H1 (cell line): ENCODE results near the gene TMEM18. TPM values are rescaled to one million over a fixed set of nuclear protein-coding genes. Genes with fewer than 3 reads are reported as not detected.

ENCODE experiments used
- CTCF ChIA-PET: fragments of 300-600 bp; sonication (Branson Sonifier 250); formaldehyde crosslinking; loops from one replicate; lab custom pipeline; 2021; ENCODE audit not compliant: partially characterized antibody; lab: Charles Lee
- POLR2A ChIA-PET: fragments of 300-600 bp; sonication (Branson Sonifier 250); formaldehyde crosslinking; loops from one replicate; lab custom pipeline; 2021; ENCODE audit warnings: inconsistent platforms; ENCODE audit not compliant: partially characterized antibody; lab: Charles Lee
- DNase-seq, 2 experiments: peaks; one replicate each; pipeline versions ENCODE4 v3.0.0 to v3.0.0-alpha.2; 2010 to 2022; ENCODE audit warnings: low spot score in 2 of 2, low read depth in 1 of 2, mixed read lengths in 1 of 2
- FAIRE-seq: peaks from 2 replicates; lab custom pipeline; 2011; peaks lifted over from hg19 to GRCh38; lab: Jason Lieb, UNC
- H2AFZ ChIP-seq: 2 replicates; pipeline ENCODE4 v1.8.1; 2012; ENCODE audit warnings: low read length, inconsistent platforms
- H2AK5ac ChIP-seq: 2 replicates; pipeline ENCODE4 v1.6.1; 2013; ENCODE audit warnings: low read depth, low read length
- H2BK120ac ChIP-seq: replicated peaks from 2 replicates; pipeline ENCODE3; 2013; ENCODE audit warnings: low read depth, low read length, inconsistent platforms
- H2BK12ac ChIP-seq: 2 replicates; pipeline ENCODE4 v1.6.1; 2013; ENCODE audit warnings: low read depth, low read length
- H2BK15ac ChIP-seq: 2 replicates; pipeline ENCODE4 v1.6.1; 2013; ENCODE audit warnings: low read length
- H2BK20ac ChIP-seq: 2 replicates; pipeline ENCODE4 v1.6.1; 2013; ENCODE audit warnings: low read length
- H2BK5ac ChIP-seq: 2 replicates; pipeline ENCODE4 v1.6.1; 2013; ENCODE audit warnings: low read depth, low read length
- H3K14ac ChIP-seq: 2 replicates; pipeline ENCODE4 v1.6.1; 2013; ENCODE audit warnings: inconsistent platforms; ENCODE audit not compliant: insufficient read length
- H3K18ac ChIP-seq: 2 replicates; pipeline ENCODE4 v1.6.1; 2013; ENCODE audit warnings: low read length; ENCODE audit errors: extremely low read depth
- H3K23ac ChIP-seq: 2 replicates; pipeline ENCODE4 v1.6.1; 2013; ENCODE audit warnings: inconsistent platforms; ENCODE audit not compliant: insufficient read length
- H3K23me2 ChIP-seq: 2 replicates; pipeline ENCODE4 v1.6.1; 2013; ENCODE audit warnings: low read depth, low read length
- H3K27ac ChIP-seq: 2 replicates; pipeline ENCODE4 v1.6.1; 2011; ENCODE audit warnings: low read depth, low read length, inconsistent platforms
- H3K27me3 ChIP-seq, 4 experiments: replicated peaks in 1 of 4; 1 replicate in 1 of 4; 2 replicates in 3 of 4; pipeline versions ENCODE4 v1.6.1 to v1.8.1; 2011 to 2013; ENCODE audit warnings: low read length in 3 of 4, mild to moderate bottlenecking in 3 of 4, inconsistent platforms in 2 of 4, mixed read lengths in 2 of 4, moderate library complexity in 1 of 4; ENCODE audit not compliant: control insufficient read depth in 3 of 4, insufficient read depth in 3 of 4; ENCODE audit errors: extremely low read depth in 1 of 4
- H3K36me3 ChIP-seq, 4 experiments: 2 replicates each; pipeline versions ENCODE4 v1.6.1 to v1.8.1; 2011 to 2013; ENCODE audit warnings: mild to moderate bottlenecking in 4 of 4, low read length in 3 of 4, moderate library complexity in 2 of 4, control low read depth in 1 of 4, inconsistent platforms in 1 of 4; ENCODE audit not compliant: insufficient read depth in 4 of 4, control insufficient read depth in 2 of 4
- H3K4ac ChIP-seq: replicated peaks from 2 replicates; pipeline ENCODE3; 2013; ENCODE audit warnings: low read length, low read depth, mixed read lengths, inconsistent platforms; ENCODE audit not compliant: insufficient read length
- H3K4me1 ChIP-seq, 4 experiments: replicated peaks in 1 of 4; 1 replicate in 1 of 4; 2 replicates in 3 of 4; pipeline versions ENCODE4 v1.6.1 to v1.8.1; 2011 to 2013; ENCODE audit warnings: low read length in 3 of 4, inconsistent platforms in 2 of 4, mixed read lengths in 1 of 4; ENCODE audit not compliant: insufficient read depth in 4 of 4, control insufficient read depth in 3 of 4
- H3K4me2 ChIP-seq, 2 experiments: 2 replicates each; pipeline versions ENCODE4 v1.6.1 to v1.8.1; 2011 to 2013; ENCODE audit warnings: low read depth in 2 of 2, low read length in 2 of 2, control low read depth in 1 of 2, inconsistent platforms in 1 of 2, mild to moderate bottlenecking in 1 of 2; ENCODE audit not compliant: insufficient read depth in 1 of 2
- H3K4me3 ChIP-seq, 4 experiments: fragments of 200-600, 300-600 bp in 1 of 4; sonication (generic), shearing (Covaris generic), sonication (Bioruptor Twin) in 1 of 4; 2 replicates each; pipeline versions ENCODE4 v1.5.1 to v1.8.1; 2011 to 2016; ENCODE audit warnings: low read length in 4 of 4, low read depth in 3 of 4, control low read depth in 2 of 4, inconsistent platforms in 2 of 4, mild to moderate bottlenecking in 2 of 4, mixed read lengths in 1 of 4, moderate library complexity in 1 of 4; ENCODE audit not compliant: insufficient read depth in 2 of 4; ENCODE audit errors: extremely low read depth in 1 of 4
- H3K56ac ChIP-seq: replicated peaks from 2 replicates; pipeline ENCODE3; 2013; ENCODE audit warnings: low read depth, mild to moderate bottlenecking, mixed read lengths, low read length, inconsistent platforms; ENCODE audit not compliant: insufficient read length
- H3K79me1 ChIP-seq: 2 replicates; pipeline ENCODE4 v1.6.1; 2013; ENCODE audit warnings: low read depth, low read length, control low read depth
- H3K79me2 ChIP-seq, 2 experiments: 2 replicates each; pipeline versions ENCODE4 v1.6.1 to v1.8.1; 2012 to 2013; ENCODE audit warnings: low read length in 2 of 2, mild to moderate bottlenecking in 2 of 2, inconsistent platforms in 1 of 2; ENCODE audit not compliant: insufficient read depth in 2 of 2, control insufficient read depth in 1 of 2
- H3K9ac ChIP-seq, 4 experiments: replicated peaks in 1 of 4; 1 replicate in 1 of 4; 2 replicates in 3 of 4; pipeline versions ENCODE4 v1.6.1 to v1.8.1; 2011 to 2013; ENCODE audit warnings: low read depth in 3 of 4, low read length in 3 of 4, control low read depth in 2 of 4, mild to moderate bottlenecking in 2 of 4, moderate library complexity in 2 of 4, inconsistent platforms in 1 of 4; ENCODE audit errors: extremely low read depth in 1 of 4
- H3K9me3 ChIP-seq, 2 experiments: 2 replicates each; pipeline versions ENCODE4 v1.6.1 to v1.8.1; 2012 to 2013; ENCODE audit warnings: mild to moderate bottlenecking in 2 of 2, moderate library complexity in 2 of 2, control low read depth in 1 of 2, inconsistent platforms in 1 of 2, low read depth in 1 of 2, low read length in 1 of 2, mixed read lengths in 1 of 2; ENCODE audit not compliant: insufficient read depth in 2 of 2
- H4K20me1 ChIP-seq, 2 experiments: replicated peaks in 1 of 2; 2 replicates each; pipeline versions ENCODE3 to v1.8.1; 2011 to 2013; ENCODE audit warnings: inconsistent platforms in 2 of 2, low read length in 2 of 2, mild to moderate bottlenecking in 1 of 2; ENCODE audit not compliant: insufficient read depth in 2 of 2, control insufficient read depth in 1 of 2
- H4K5ac ChIP-seq: 2 replicates; pipeline ENCODE4 v1.6.1; 2013; ENCODE audit warnings: low read length, low read depth, mixed read lengths, inconsistent platforms; ENCODE audit not compliant: insufficient read length
- H4K8ac ChIP-seq: 2 replicates; pipeline ENCODE4 v1.8.0; 2013; ENCODE audit warnings: mild to moderate bottlenecking, moderate library complexity, low read length, inconsistent platforms; ENCODE audit not compliant: insufficient read depth; ENCODE audit errors: extremely low read depth
- H4K91ac ChIP-seq: replicated peaks from 2 replicates; pipeline ENCODE3; 2013; ENCODE audit warnings: low read length, mixed read lengths, inconsistent platforms; ENCODE audit not compliant: insufficient read length
- ATF3 ChIP-seq: IDR thresholded peaks from 2 replicates; pipeline ENCODE4 v1.6.1; 2011; ENCODE audit warnings: low read depth, mild to moderate bottlenecking, low read length; ENCODE audit not compliant: insufficient read depth
- BACH1 ChIP-seq: IDR thresholded peaks from 2 replicates; pipeline ENCODE4 v1.6.1; 2012; ENCODE audit warnings: low read length, improper control_type of control experiment
- BCL11A ChIP-seq, 2 experiments: IDR thresholded peaks; one replicate each; pipeline ENCODE4 v1.6.1; 2011; ENCODE audit warnings: low read depth in 2 of 2, low read length in 2 of 2, mild to moderate bottlenecking in 2 of 2
- CBX8 ChIP-seq: fragments of 300-800, 300-1000 bp; sonication (generic); IDR thresholded peaks from 2 replicates; pipeline ENCODE4 v1.7.1; 2016; ENCODE audit warnings: low read depth, low read length, borderline replicate concordance
- GABPA ChIP-seq: IDR thresholded peaks from 2 replicates; pipeline ENCODE4 v1.6.1; 2011; ENCODE audit warnings: mild to moderate bottlenecking, low read length, moderate library complexity, borderline replicate concordance; ENCODE audit not compliant: insufficient read depth
- JUND ChIP-seq: IDR thresholded peaks from 2 replicates; pipeline ENCODE4 v1.6.1; 2011; ENCODE audit warnings: mild to moderate bottlenecking, improper control_type of control experiment, low read length
- KDM1A ChIP-seq: fragments of 200-600, 300-600 bp; sonication (generic); IDR thresholded peaks from 2 replicates; pipeline ENCODE4 v1.7.1; 2016; ENCODE audit warnings: mild to moderate bottlenecking, low read length, borderline replicate concordance
- POLR2AphosphoS5 ChIP-seq: IDR thresholded peaks from 2 replicates; pipeline ENCODE4 v1.6.1; 2011; ENCODE audit warnings: low read depth, low read length
- RNF2 ChIP-seq: fragments of 200-900, 300-1000 bp; sonication (generic); IDR thresholded peaks from 2 replicates; pipeline ENCODE4 v1.7.1; 2016; ENCODE audit warnings: borderline replicate concordance, low read depth, mild to moderate bottlenecking, antibody characterized with exemption, low read length; ENCODE audit not compliant: poor library complexity, severe bottlenecking; ENCODE audit errors: missing control alignments
- SIN3A ChIP-seq, 2 experiments: IDR thresholded peaks in 1 of 2; conservative IDR thresholded peaks in 1 of 2; 2 replicates each; pipeline ENCODE4 v1.6.1; 2011 to 2012; ENCODE audit warnings: low read length in 2 of 2, improper control_type of control experiment in 1 of 2, low read depth in 1 of 2, mild to moderate bottlenecking in 1 of 2
- ZNF274 ChIP-seq: IDR thresholded peaks from 2 replicates; pipeline ENCODE4 v1.7.0; 2012; ENCODE audit warnings: low read length, borderline replicate concordance; ENCODE audit errors: extremely low read depth
- WGBS, 2 experiments: shearing (Covaris generic) in 1 of 2; methylation state at CpG; one replicate each; pipeline versions ENCODE4 v1.1.6 to v1.1.7; 2013 to 2015; ENCODE audit warnings: low lambda C conversion rate in 2 of 2, mixed read lengths in 2 of 2, inconsistent platforms in 1 of 2, low coverage in 1 of 2, missing lambda C conversion rate in 1 of 2; ENCODE audit not compliant: insufficient replicate concordance in 2 of 2, insufficient coverage in 1 of 2, insufficient read length in 1 of 2; ENCODE audit errors: extremely low coverage in 1 of 2, missing lambda C conversion rate in 1 of 2; 5-methylcytosine and 5-hydroxymethylcytosine counted together
- polyA plus RNA-seq, 7 experiments: library from polyadenylated mRNA; depleted of rRNA in 3 of 7; stranded (reverse) in 5 of 7; unstranded in 2 of 7; fragments of >200 nt in 5 of 7; fragments of 200-250 nt in 2 of 7; gene quantifications; 1 replicate in 5 of 7; 2 replicates in 1 of 7; 4 replicates in 1 of 7; pipeline versions ENCODE4 v1.2.1 to v1.2.3, GENCODE V29; 2011 to 2013; ENCODE audit warnings: missing spikeins in 2 of 7, mixed read lengths in 2 of 7
- total RNA-seq: library from RNA; stranded (reverse); fragmentation: NEBNext Ultra II Directional; extraction: Animal tissue kit (Norgen Biotek cat#: 25700); gene quantifications from 2 replicates; pipeline ENCODE4 v1.2.1, GENCODE V29; 2021

Gene TMEM18
- total and polyA plus RNA-seq, 2 of the 8 experiments (the other 6 are each of a cell fraction or from before 2014, with no cell fraction given) = 22.4 to 27.1 TPM

- no peak overlapping the region for H2AFZ ChIP-seq
- ChIA-PET POLR2A (no interaction called here), CTCF (interaction anchor here (1.0 kb wide), 1 partner anchor 9 kb away, joined by 3 read pairs; no protein-coding TSS in a partner anchor)
- no peak overlapping the region for H2BK5ac ChIP-seq
- H4K20me1 ChIP-seq = no peaks in the 10 kb centered on the region
- no peak overlapping the region for H2BK120ac ChIP-seq
- no peak overlapping the region for H4K5ac ChIP-seq
- WGBS, 2 experiments = 87% methylated on average over 5 of the region's 5 CpGs; no CpG with 5 or more reads in 1 of the 2 experiments
- H3K79me1 ChIP-seq = no peaks in the 10 kb centered on the region; the same call in 1 of the 2 replicates
- H3K79me2 ChIP-seq = peaks cover 0 to 4% of the 10 kb centered on the region in 2 experiments; a peak in 1 of 4 replicates
- no peak overlapping the region for H3K23ac ChIP-seq
- DNase-seq (no peak), FAIRE-seq (no peak)
- no peak overlapping the region for H3K18ac ChIP-seq
- no peak overlapping the region for H3K4me3 ChIP-seq
- no peak overlapping the region for H3K4ac ChIP-seq
- peaks cover 0 to 14% (median 10%) of the 10 kb centered on the region in 4 experiments for H3K4me1 ChIP-seq
- peak overlapping the region; percentile 78; the same call in 1 of the 2 replicates for H2BK12ac ChIP-seq
- H3K4me2 ChIP-seq = no peak overlapping the region
- no peak overlapping the region for H2AK5ac ChIP-seq
- H3K9ac ChIP-seq = 0 out of 7 replicates have a peak overlapping the region, but pooled peaks of 1 of the 4 experiments have one; percentile 34
- H2BK20ac ChIP-seq = no peak overlapping the region
- peaks cover 2% of the 10 kb centered on the region; the same call in 1 of the 2 replicates for H3K23me2 ChIP-seq
- H3K9me3 ChIP-seq = no peaks in the 10 kb centered on the region
- no peaks in the 10 kb centered on the region; a peak in 1 of 8 replicates for H3K36me3 ChIP-seq
- H3K56ac ChIP-seq = no peak overlapping the region
- H3K14ac ChIP-seq = no peak overlapping the region
- no peak overlapping the region for H4K91ac ChIP-seq
- H3K27me3 ChIP-seq = no peaks in the 10 kb centered on the region; a peak in 2 of 7 replicates
- H2BK15ac ChIP-seq = peak overlapping the region; percentile 46; the same call in 1 of the 2 replicates
- H3K27ac ChIP-seq = no peak overlapping the region
- no peak overlapping the region for H4K8ac ChIP-seq
- TF ChIP-seq POLR2AphosphoS5 (no peak), GABPA (no peak), KDM1A (no peak), ZNF274 (no peak), JUND (no peak), ATF3 (no peak), CBX8 (no peak), SIN3A (conservative IDR thresholded peaks at IDR 0.05 in 1 of 2, IDR thresholded peaks at IDR 0.05 in 1 of 2; ENCODE audit: low read depth in 1 of 2, low read length in 2 of 2) (no peak), RNF2 (no peak), BACH1 (no peak), BCL11A (IDR thresholded peaks at IDR 0.05; ENCODE audit: low read depth in 2 of 2, low read length in 2 of 2) (no peak)
Measured at GRCh38 chr2:723761-724160, 46.6 kb upstream of the TMEM18 start.
